ENCODE results near the gene BET1. TPM values are rescaled to one million over a fixed set of nuclear protein-coding genes. Genes with fewer than 3 reads are reported as not detected.
A peak's percentile ranks its signal among the peaks of the same experiment; 100 is the strongest.

The BET1 gene
- total RNA-seq, 1 experiment from 2014 or later = 12.1 TPM

DNA sequence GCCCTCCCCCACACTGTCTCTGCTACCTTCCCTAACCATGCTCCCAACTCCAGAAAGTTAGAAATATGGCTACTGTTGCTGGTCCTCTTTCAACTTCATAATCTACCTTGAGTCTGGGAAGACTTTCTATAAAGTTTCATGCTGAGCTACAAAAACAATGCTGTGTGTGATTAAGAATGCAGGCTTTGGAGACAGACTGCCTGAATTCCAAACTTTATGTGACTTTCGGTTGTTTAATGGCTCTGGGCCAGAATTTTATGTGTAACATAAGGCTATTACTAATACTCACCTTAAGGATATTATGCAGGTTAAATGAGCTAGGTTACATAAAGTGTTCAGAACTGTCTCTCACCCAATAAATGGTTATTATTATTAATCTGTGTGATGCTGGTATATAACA lies 19.1 kb downstream of the BET1 start:
- H3K9me2 ChIP-seq (replicated peaks; ENCODE audit: low read length) = no peaks in the 10 kb centered on the region
- no peaks in the 10 kb centered on the region for H3F3A ChIP-seq (ENCODE audit: low read length, unreplicated experiment)
- H3K36me3 ChIP-seq (ENCODE audit: low read depth, low read length) = no peaks in the 10 kb centered on the region
- ATAC-seq (peak; percentile 27), DNase-seq (peak; percentile 6)
- no peaks in the 10 kb centered on the region for H4K20me1 ChIP-seq (ENCODE audit: low read length)
- no peak overlapping the region for H3K4me2 ChIP-seq (ENCODE audit: low read length)
- no TSS peak for BruUV-seq (replicated peaks)
- intact Hi-C loops (cut with micrococcal nuclease) = no loop called here
- H3K79me2 ChIP-seq (ENCODE audit: low read length) = no peaks in the 10 kb centered on the region
- ChIA-PET CTCF (no interaction called here), POLR2A (ENCODE audit: unreplicated experiment) (no interaction called here)
- H3K9me3 ChIP-seq (ENCODE audit: low read length) = no peaks in the 10 kb centered on the region
- H3K27ac ChIP-seq (ENCODE audit: low read length) = no peak overlapping the region
- no peak overlapping the region for H2AFZ ChIP-seq (ENCODE audit: low read length)
- H3K9ac ChIP-seq (ENCODE audit: low read length) = no peak overlapping the region
- H3K4me1 ChIP-seq (ENCODE audit: insufficient read depth, low read length) = no peaks in the 10 kb centered on the region
- no peak overlapping the region for H3K4me3 ChIP-seq (ENCODE audit: low read length)
- TF ChIP-seq, protein P1, sequence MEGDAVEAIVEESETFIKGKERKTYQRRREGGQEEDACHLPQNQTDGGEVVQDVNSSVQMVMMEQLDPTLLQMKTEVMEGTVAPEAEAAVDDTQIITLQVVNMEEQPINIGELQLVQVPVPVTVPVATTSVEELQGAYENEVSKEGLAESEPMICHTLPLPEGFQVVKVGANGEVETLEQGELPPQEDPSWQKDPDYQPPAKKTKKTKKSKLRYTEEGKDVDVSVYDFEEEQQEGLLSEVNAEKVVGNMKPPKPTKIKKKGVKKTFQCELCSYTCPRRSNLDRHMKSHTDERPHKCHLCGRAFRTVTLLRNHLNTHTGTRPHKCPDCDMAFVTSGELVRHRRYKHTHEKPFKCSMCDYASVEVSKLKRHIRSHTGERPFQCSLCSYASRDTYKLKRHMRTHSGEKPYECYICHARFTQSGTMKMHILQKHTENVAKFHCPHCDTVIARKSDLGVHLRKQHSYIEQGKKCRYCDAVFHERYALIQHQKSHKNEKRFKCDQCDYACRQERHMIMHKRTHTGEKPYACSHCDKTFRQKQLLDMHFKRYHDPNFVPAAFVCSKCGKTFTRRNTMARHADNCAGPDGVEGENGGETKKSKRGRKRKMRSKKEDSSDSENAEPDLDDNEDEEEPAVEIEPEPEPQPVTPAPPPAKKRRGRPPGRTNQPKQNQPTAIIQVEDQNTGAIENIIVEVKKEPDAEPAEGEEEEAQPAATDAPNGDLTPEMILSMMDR (conservative IDR thresholded peaks at IDR 0.05; ENCODE audit: low read depth, low read length) = no peak
- no peak for TF ChIP-seq EZH2phosphoT487 (IDR thresholded peaks at IDR 0.05; ENCODE audit: borderline replicate concordance, low read length)
- TF ChIP-seq EZH2 (IDR thresholded peaks at IDR 0.05; ENCODE audit: low read length, unreplicated experiment) = no peak
- no peaks in the 10 kb centered on the region for H3K27me3 ChIP-seq (ENCODE audit: low read length)

DNA sequence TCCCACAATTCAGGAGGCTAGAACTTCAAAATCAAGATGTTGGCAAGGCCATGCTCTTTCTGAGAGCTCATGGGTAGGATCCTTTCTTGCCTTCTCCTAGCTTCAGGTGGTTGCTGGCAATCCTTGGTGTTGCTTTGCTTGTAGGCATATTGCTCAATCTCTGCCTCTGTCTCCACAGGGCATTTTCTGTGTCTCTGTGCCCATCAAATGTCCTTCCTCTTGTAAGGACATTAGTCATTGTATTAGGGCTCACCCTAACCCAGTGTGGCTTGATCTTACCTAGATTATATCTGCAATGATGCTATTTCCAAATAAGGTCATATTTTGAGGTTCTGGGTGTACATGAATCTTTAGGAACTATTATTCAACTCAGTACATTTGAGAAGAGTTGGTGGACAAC lies 20.1 kb downstream of the BET1 start:
- DNase-seq = no peak
- ChIA-PET POLR2A (ENCODE audit: unreplicated experiment) (interaction anchor here (0.7 kb wide), 1 partner anchor 34 kb away, joined by 3 read pairs; no protein-coding TSS in a partner anchor), CTCF (no interaction called here)
- H3K79me2 ChIP-seq (ENCODE audit: low read length) = no peaks in the 10 kb centered on the region
- H4K20me1 ChIP-seq (ENCODE audit: low read length) = no peaks in the 10 kb centered on the region
- H3K4me2 ChIP-seq (ENCODE audit: low read length) = no peak overlapping the region
- intact Hi-C loops (cut with micrococcal nuclease) = no loop called here
- TF ChIP-seq, protein P1 (conservative IDR thresholded peaks at IDR 0.05; ENCODE audit: low read depth, low read length) = no peak
- TF ChIP-seq EZH2 (IDR thresholded peaks at IDR 0.05; ENCODE audit: low read length, unreplicated experiment) = no peak
- TF ChIP-seq EZH2phosphoT487 (IDR thresholded peaks at IDR 0.05; ENCODE audit: borderline replicate concordance, low read length) = no peak
- no peak overlapping the region for H3K27ac ChIP-seq (ENCODE audit: low read length)
- no peaks in the 10 kb centered on the region for H3K4me1 ChIP-seq (ENCODE audit: insufficient read depth, low read length)
- no peaks in the 10 kb centered on the region for H3K9me3 ChIP-seq (ENCODE audit: low read length)
- H3K27me3 ChIP-seq (ENCODE audit: low read length) = no peaks in the 10 kb centered on the region
- no peaks in the 10 kb centered on the region for H3F3A ChIP-seq (ENCODE audit: low read length, unreplicated experiment)
- no peak overlapping the region for H2AFZ ChIP-seq (ENCODE audit: low read length)
- no peaks in the 10 kb centered on the region for H3K9me2 ChIP-seq (replicated peaks; ENCODE audit: low read length)
- no peak overlapping the region for H3K9ac ChIP-seq (ENCODE audit: low read length)
- no peaks in the 10 kb centered on the region for H3K36me3 ChIP-seq (ENCODE audit: low read depth, low read length)
- no peak overlapping the region for H3K4me3 ChIP-seq (ENCODE audit: low read length)
- no peak for ATAC-seq
- BruUV-seq (replicated peaks) = no TSS peak

DNA sequence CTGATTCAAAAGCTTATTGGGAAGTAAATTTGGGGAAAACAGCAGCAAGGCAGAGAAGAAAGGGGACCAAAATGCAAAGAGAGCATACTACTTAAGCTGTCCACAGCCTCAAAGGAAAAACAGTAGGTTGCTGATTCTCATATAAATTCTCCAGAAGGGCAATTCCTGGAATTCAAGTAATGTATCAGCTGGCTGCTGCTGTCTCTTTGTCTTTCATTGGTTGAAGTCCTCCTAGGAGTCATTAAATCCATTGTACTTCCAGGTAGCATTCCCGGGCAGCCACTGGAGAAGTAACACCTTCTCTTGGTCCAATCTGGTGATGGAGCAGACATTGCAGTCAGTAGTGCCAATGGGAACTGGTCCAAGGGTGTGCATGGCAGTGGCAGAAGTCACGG lies 22.7 kb downstream of the BET1 start:
- no peak overlapping the region for H3K27ac ChIP-seq (ENCODE audit: low read length)
- TF ChIP-seq EZH2phosphoT487 (IDR thresholded peaks at IDR 0.05; ENCODE audit: borderline replicate concordance, low read length) = no peak
- TF ChIP-seq, protein P1 (conservative IDR thresholded peaks at IDR 0.05; ENCODE audit: low read depth, low read length) = no peak
- TF ChIP-seq EZH2 (IDR thresholded peaks at IDR 0.05; ENCODE audit: low read length, unreplicated experiment) = no peak
- no TSS peak for BruUV-seq (replicated peaks)
- no peak overlapping the region for H3K4me3 ChIP-seq (ENCODE audit: low read length)
- no peaks in the 10 kb centered on the region for H3K79me2 ChIP-seq (ENCODE audit: low read length)
- no peaks in the 10 kb centered on the region for H3K36me3 ChIP-seq (ENCODE audit: low read depth, low read length)
- no peaks in the 10 kb centered on the region for H3K27me3 ChIP-seq (ENCODE audit: low read length)
- H3K9ac ChIP-seq (ENCODE audit: low read length) = no peak overlapping the region
- no peak overlapping the region for H2AFZ ChIP-seq (ENCODE audit: low read length)
- H3K9me2 ChIP-seq (replicated peaks; ENCODE audit: low read length) = no peaks in the 10 kb centered on the region
- no peaks in the 10 kb centered on the region for H3F3A ChIP-seq (ENCODE audit: low read length, unreplicated experiment)
- CTCF ChIA-PET = no interaction called here
- H3K4me1 ChIP-seq (ENCODE audit: insufficient read depth, low read length) = no peaks in the 10 kb centered on the region
- no peak overlapping the region for H3K4me2 ChIP-seq (ENCODE audit: low read length)
- intact Hi-C loops (cut with micrococcal nuclease) = no loop called here
- POLR2A ChIA-PET (ENCODE audit: unreplicated experiment) = no interaction called here
- ATAC-seq = no peak
- no peak for DNase-seq
- H3K9me3 ChIP-seq (ENCODE audit: low read length) = no peaks in the 10 kb centered on the region
- H4K20me1 ChIP-seq (ENCODE audit: low read length) = no peaks in the 10 kb centered on the region
